Measurements from ENCODE around the gene FCN3. TPM values are rescaled to one million over a fixed set of nuclear protein-coding genes. Genes with fewer than 3 reads are reported as not detected.

Gene FCN3
- polyA plus RNA-seq, 4 donors, result 0.06 to 3.6 (median 1.3) TPM

GRCh38 chr1:27331922-27332321, 42.7 kb downstream of the FCN3 start:
- no peak overlapping the region for H3K4me3 ChIP-seq (ENCODE audit: low read depth in 1 of 3, low read length in 3 of 3)
- no peaks in the 10 kb centered on the region for H3K9me3 ChIP-seq (ENCODE audit: control insufficient read depth in 2 of 2, insufficient read depth in 1 of 2, low read depth in 1 of 2, low read length in 1 of 2)
- FAIRE-seq (no peak), DNase-seq (no peak)
- H3K27ac ChIP-seq (ENCODE audit: low read depth in 1 of 3, low read length in 2 of 3), result no peak overlapping the region
- H3K27me3 ChIP-seq (ENCODE audit: control insufficient read depth in 3 of 3, insufficient read depth in 3 of 3, low read length in 3 of 3), result no peaks in the 10 kb centered on the region
- no peaks in the 10 kb centered on the region for H3K4me1 ChIP-seq (ENCODE audit: control insufficient read depth in 3 of 3, insufficient read depth in 2 of 3, low read depth in 1 of 3, low read length in 2 of 3)
- H3K36me3 ChIP-seq (ENCODE audit: control insufficient read depth in 3 of 3, insufficient read depth in 2 of 3, low read depth in 1 of 3, low read length in 3 of 3), result peaks cover 3 to 87% (median 8%) of the 10 kb centered on the region in 3 donors
- 90 to 95% (median 90%) methylated on average over 5 of the region's 5 CpGs for WGBS, 3 donors

GRCh38 chr1:27331426-27331825, 43.2 kb downstream of the FCN3 start:
- WGBS, 3 donors, result 85 to 92% (median 88%) methylated on average over 3 of the region's 3 CpGs
- Histone ChIP-seq H3K36me3 (ENCODE audit: control insufficient read depth in 3 of 3, insufficient read depth in 2 of 3, low read depth in 1 of 3, low read length in 3 of 3) (peaks cover 3 to 87% (median 4%) of the 10 kb centered on the region in 3 donors), H3K4me3 (ENCODE audit: low read depth in 1 of 3, low read length in 3 of 3) (no peak overlapping the region), H3K4me1 (ENCODE audit: control insufficient read depth in 3 of 3, insufficient read depth in 2 of 3, low read depth in 1 of 3, low read length in 2 of 3) (no peaks in the 10 kb centered on the region), H3K27ac (ENCODE audit: low read depth in 1 of 3, low read length in 2 of 3) (no peak overlapping the region), H3K9me3 (ENCODE audit: control insufficient read depth in 2 of 2, insufficient read depth in 1 of 2, low read depth in 1 of 2, low read length in 1 of 2) (no peaks in the 10 kb centered on the region), H3K27me3 (ENCODE audit: control insufficient read depth in 3 of 3, insufficient read depth in 3 of 3, low read length in 3 of 3) (no peaks in the 10 kb centered on the region)
- DNase-seq, result no peak
- no peak for FAIRE-seq

GRCh38 chr1:27330786-27331185, 43.8 kb downstream of the FCN3 start:
- no peak overlapping the region for H3K27ac ChIP-seq (ENCODE audit: low read depth in 1 of 3, low read length in 2 of 3)
- DNase-seq, result no peak
- no peaks in the 10 kb centered on the region for H3K27me3 ChIP-seq (ENCODE audit: control insufficient read depth in 3 of 3, insufficient read depth in 3 of 3, low read length in 3 of 3)
- no peak for FAIRE-seq
- H3K9me3 ChIP-seq (ENCODE audit: control insufficient read depth in 2 of 2, insufficient read depth in 1 of 2, low read depth in 1 of 2, low read length in 1 of 2), result no peaks in the 10 kb centered on the region
- H3K4me3 ChIP-seq (ENCODE audit: low read depth in 1 of 3, low read length in 3 of 3), result no peak overlapping the region
- H3K4me1 ChIP-seq (ENCODE audit: control insufficient read depth in 3 of 3, insufficient read depth in 2 of 3, low read depth in 1 of 3, low read length in 2 of 3), result no peaks in the 10 kb centered on the region
- 80 to 83% (median 82%) methylated on average over 8 of the region's 8 CpGs for WGBS, 3 donors
- peaks cover 3 to 84% (median 7%) of the 10 kb centered on the region in 3 donors for H3K36me3 ChIP-seq (ENCODE audit: control insufficient read depth in 3 of 3, insufficient read depth in 2 of 3, low read depth in 1 of 3, low read length in 3 of 3)

- H3K9me3 ChIP-seq (ENCODE audit: control insufficient read depth in 2 of 2, insufficient read depth in 1 of 2, low read depth in 1 of 2, low read length in 1 of 2), result no peaks in the 10 kb centered on the region
- WGBS, 3 donors, result 86 to 91% (median 90%) methylated on average over 5 of the region's 5 CpGs
- FAIRE-seq, result no peak
- H3K27me3 ChIP-seq (ENCODE audit: control insufficient read depth in 3 of 3, insufficient read depth in 3 of 3, low read length in 3 of 3), result no peaks in the 10 kb centered on the region
- no peak for DNase-seq
- H3K4me1 ChIP-seq (ENCODE audit: control insufficient read depth in 3 of 3, insufficient read depth in 2 of 3, low read depth in 1 of 3, low read length in 2 of 3), result peaks cover 0 to 9% (median 0%) of the 10 kb centered on the region in 3 donors
- no peak overlapping the region for H3K27ac ChIP-seq (ENCODE audit: low read depth in 1 of 3, low read length in 2 of 3)
- peaks cover 4 to 72% (median 6%) of the 10 kb centered on the region in 3 donors for H3K36me3 ChIP-seq (ENCODE audit: control insufficient read depth in 3 of 3, insufficient read depth in 2 of 3, low read depth in 1 of 3, low read length in 3 of 3)
- no peak overlapping the region for H3K4me3 ChIP-seq (ENCODE audit: low read depth in 1 of 3, low read length in 3 of 3)
Measured at GRCh38 chr1:27327964-27328363, 46.7 kb downstream of the FCN3 start.

GRCh38 chr1:27325286-27325685, 49.3 kb downstream of the FCN3 start:
- Histone ChIP-seq H3K27me3 (ENCODE audit: control insufficient read depth in 3 of 3, insufficient read depth in 3 of 3, low read length in 3 of 3) (no peaks in the 10 kb centered on the region), H3K4me1 (ENCODE audit: control insufficient read depth in 3 of 3, insufficient read depth in 2 of 3, low read depth in 1 of 3, low read length in 2 of 3) (peaks cover 0 to 9% (median 0%) of the 10 kb centered on the region in 3 donors), H3K27ac (ENCODE audit: low read depth in 1 of 3, low read length in 2 of 3) (no peak overlapping the region), H3K4me3 (ENCODE audit: low read depth in 1 of 3, low read length in 3 of 3) (no peak overlapping the region), H3K36me3 (ENCODE audit: control insufficient read depth in 3 of 3, insufficient read depth in 2 of 3, low read depth in 1 of 3, low read length in 3 of 3) (peaks cover 4 to 46% (median 6%) of the 10 kb centered on the region in 3 donors), H3K9me3 (ENCODE audit: control insufficient read depth in 2 of 2, insufficient read depth in 1 of 2, low read depth in 1 of 2, low read length in 1 of 2) (no peaks in the 10 kb centered on the region)
- no peak for FAIRE-seq
- WGBS, 3 donors, result 94 to 95% (median 94%) methylated on average over 15 of the region's 15 CpGs
- DNase-seq, result no peak

GRCh38 chr1:27322569-27323240, 51.9 kb downstream of the FCN3 start:
- 4 to 8% (median 5%) methylated on average over 10 of the region's 10 CpGs for WGBS, 3 donors
- Histone ChIP-seq H3K4me3 (ENCODE audit: low read depth in 1 of 3, low read length in 3 of 3) (peak overlapping the region; percentile 78 to 91 (median 87)), H3K36me3 (ENCODE audit: control insufficient read depth in 3 of 3, insufficient read depth in 2 of 3, low read depth in 1 of 3, low read length in 3 of 3) (peaks cover 4 to 32% (median 6%) of the 10 kb centered on the region in 3 donors), H3K27ac (ENCODE audit: low read depth in 1 of 3, low read length in 2 of 3) (peak overlapping the region; percentile 68 to 98 (median 90)), H3K4me1 (ENCODE audit: control insufficient read depth in 3 of 3, insufficient read depth in 2 of 3, low read depth in 1 of 3, low read length in 2 of 3) (peaks cover 0 to 9% (median 0%) of the 10 kb centered on the region in 3 donors), H3K9me3 (ENCODE audit: control insufficient read depth in 2 of 2, insufficient read depth in 1 of 2, low read depth in 1 of 2, low read length in 1 of 2) (no peaks in the 10 kb centered on the region), H3K27me3 (ENCODE audit: control insufficient read depth in 3 of 3, insufficient read depth in 3 of 3, low read length in 3 of 3) (peaks cover 0 to 11% (median 0%) of the 10 kb centered on the region in 3 donors)
- peak in 1 of 2 donors; percentile 63 for DNase-seq
- FAIRE-seq, result no peak

- Histone ChIP-seq H3K36me3 (ENCODE audit: control insufficient read depth in 3 of 3, insufficient read depth in 2 of 3, low read depth in 1 of 3, low read length in 3 of 3) (peaks cover 4 to 24% (median 6%) of the 10 kb centered on the region in 3 donors), H3K9me3 (ENCODE audit: control insufficient read depth in 2 of 2, insufficient read depth in 1 of 2, low read depth in 1 of 2, low read length in 1 of 2) (no peaks in the 10 kb centered on the region), H3K27me3 (ENCODE audit: control insufficient read depth in 3 of 3, insufficient read depth in 3 of 3, low read length in 3 of 3) (peaks cover 0 to 12% (median 0%) of the 10 kb centered on the region in 3 donors), H3K27ac (ENCODE audit: low read depth in 1 of 3, low read length in 2 of 3) (peak within 1 kb of the TSS; percentile 68 to 98 (median 90)), H3K4me1 (ENCODE audit: control insufficient read depth in 3 of 3, insufficient read depth in 2 of 3, low read depth in 1 of 3, low read length in 2 of 3) (peaks cover 0 to 9% (median 0%) of the 10 kb centered on the region in 3 donors), H3K4me3 (ENCODE audit: low read depth in 1 of 3, low read length in 3 of 3) (peak within 1 kb of the TSS; percentile 78 to 91 (median 87))
- FAIRE-seq, result no peak
- 0 to 1% (median 1%) methylated on average over 56 to 67 of the region's 67 CpGs for WGBS, 3 donors
- peak; percentile 98 to 99 for DNase-seq
Measured at GRCh38 chr1:27321813-27322568, 52.6 kb downstream of the FCN3 start, which contains the start of gene TMEM222. TSS of gene TMEM222 (plus strand) at chr1:27322163. CDS start at chr1:27322198, 35 bp downstream.
